Inflammatory macrophage treated with lipopolysaccharide for 1 hour (primary cell): ENCODE results near the gene TAS1R3.

Source experiments
- DNase-seq, 2 donors: peaks; one replicate each; pipeline ENCODE4 v3.0.0-alpha.2; 2020 to 2022

The TAS1R3 gene

DNA sequence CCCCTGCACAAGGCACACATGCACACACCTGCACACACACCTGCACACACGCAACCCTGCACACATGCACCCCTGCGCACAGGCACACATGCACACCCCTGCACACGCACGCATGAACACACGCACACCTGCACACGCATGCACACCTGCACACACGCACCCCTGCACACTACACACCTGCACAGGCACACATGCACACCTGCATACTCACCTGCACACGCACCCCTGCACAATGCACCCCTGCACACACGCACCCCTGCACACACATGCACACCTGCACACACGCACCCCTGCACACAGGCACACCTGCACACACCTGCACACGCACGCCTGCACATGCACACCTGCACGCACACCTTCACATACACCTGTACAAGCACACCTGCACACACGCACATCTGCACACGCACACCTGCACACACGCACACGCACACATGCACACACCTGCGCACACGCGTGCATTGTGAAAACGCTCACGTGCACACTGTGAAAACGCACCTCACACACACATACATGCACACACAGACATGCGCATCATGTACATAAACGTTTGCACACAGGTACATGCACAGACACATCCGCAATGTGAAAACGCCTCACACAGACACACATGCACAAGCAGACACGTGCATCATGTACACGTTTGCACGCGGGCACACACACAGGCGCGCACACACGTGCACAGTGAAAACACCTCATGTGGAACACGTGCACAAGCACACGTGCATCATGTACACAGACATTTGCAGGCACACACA lies 9.9 kb downstream of the TAS1R3 start:
- no peak for DNase-seq

DNA sequence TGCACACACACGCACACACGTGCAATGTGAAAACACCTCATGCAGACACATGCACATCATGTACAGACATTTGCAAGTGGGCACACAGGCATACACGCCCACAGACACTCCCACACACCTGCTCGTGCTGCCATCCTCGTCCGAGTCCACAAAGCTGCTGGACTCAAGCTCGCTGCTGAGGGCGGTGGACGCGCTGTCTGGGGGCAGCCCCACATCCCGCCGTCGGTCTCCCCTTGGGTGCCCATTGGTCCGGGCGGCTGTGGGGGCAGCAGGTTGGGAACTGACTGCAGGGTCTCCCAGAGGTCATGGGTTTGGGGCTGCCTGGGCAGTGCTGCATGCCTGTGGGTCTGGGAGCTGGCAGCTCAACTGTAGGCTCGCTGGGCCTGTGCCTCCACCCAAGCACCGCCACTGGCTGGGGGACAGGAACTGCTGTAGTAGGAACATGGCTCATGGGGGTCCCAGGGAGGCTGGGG lies 10.5 kb downstream of the TAS1R3 start:
- DNase-seq: no peak

DNA sequence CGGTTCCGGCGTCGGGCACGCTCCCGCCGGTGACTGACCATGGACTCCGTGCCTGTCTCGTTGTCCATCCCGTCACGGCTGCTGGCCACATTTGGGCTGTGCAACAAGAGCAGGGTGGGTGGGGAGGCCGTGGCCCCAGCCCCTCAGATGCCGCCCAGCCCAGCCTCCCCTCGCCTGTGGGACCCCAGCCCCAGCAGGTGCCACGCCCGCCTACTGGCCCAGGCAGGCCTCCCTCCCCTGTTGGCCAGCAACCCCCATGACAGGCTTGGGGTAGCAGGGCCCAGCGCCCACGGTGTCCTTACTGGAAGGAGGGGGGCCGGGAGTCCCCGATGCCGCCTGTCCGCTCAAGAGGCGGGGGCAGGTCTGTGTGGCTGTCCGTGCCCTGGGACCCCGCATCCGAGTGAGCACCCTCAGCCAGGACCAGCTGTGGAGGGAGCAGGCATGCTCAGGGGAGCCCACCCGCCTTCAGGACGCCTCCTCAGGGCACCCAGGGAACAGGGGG lies 11.0 kb downstream of the TAS1R3 start:
- no peak for DNase-seq

DNA sequence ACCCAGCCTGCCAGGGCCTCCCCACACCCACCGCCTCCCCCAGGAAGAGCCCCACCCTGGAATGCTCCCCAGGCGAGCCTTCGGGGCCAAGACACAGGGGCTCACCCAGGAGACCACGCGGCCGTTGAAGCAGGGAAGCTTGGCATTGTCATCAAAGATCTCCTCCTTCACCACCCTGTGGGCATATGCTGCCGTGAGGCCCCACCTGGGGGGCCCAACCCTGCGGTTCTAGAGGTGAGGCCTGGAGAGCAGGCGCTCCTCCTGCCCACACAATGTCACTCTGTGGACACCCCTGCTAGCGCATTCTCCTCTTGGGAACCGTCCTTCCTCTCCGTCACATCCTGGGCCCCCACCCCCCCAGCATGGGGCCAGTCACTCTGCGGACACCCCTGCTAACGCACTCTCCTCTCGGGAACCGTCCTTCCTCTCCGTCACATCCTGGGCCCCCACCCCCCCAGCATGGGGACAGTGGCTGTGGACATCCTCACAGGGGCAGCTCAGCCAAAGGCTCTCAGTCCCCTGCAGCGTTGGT lies 11.6 kb downstream of the TAS1R3 start:
- no peak for DNase-seq

DNA sequence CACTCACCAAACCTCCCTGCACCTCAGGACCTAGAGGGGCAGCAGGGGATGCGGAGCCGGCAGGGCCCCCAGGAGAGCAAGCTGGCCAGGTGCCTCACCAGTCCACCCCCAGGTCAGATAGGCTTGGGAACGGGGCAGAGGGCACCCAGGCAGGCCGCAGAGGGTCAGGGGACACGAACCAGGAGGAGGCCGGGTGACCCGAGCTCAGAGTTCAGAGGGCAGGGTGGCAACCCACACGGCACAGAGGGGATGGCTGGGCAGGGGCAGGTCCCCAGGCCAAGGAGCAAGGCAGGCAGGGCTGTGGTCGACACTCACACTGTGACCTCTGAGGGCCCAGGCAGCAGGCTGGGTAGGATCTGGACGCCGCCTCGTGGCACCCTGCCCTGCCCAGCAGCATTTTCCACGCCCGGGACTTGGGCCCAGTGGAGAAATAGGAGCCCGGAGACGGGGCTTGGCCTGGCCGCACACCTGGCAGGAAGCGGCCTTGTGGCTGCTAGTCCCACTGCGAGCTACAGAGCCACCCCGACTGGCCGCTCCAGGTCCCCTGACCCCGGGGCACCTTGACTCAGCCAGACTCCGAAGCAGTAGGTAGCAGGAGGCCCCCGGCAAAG lies 12.8 kb downstream of the TAS1R3 start:
- no peak for DNase-seq

DNA sequence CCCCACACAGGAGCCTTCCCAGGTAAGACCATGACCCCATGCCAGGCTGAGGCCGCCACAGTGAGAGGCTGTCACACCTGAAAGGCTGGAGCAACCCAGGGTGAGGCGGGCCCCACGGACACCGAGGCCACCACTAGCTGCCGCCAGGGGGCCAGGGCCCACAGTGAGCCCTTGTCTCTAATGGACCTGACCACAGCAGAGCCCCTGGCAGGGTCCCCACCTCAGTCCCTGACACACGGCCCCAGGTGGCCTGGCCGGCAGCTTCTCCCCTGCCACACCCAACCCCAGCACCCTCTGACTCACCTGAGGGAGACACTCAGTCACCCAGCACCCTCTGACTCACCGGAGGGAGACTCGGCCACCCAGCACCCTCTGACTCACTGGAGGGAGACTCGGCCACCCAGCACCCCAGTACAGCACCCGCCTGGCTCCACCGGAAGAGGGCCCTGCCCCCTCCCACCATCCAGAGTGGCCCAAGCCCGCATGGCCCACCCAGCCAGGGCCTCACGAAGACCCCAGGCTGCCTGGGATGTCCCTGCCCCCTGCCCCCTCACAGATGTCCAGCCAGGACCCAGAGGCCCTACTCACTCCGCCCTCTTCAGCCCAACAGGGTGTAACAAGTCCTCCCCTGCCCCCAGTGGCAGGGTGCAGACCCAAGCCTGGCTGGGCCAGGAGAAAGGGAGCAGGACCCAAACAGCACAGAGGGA lies 13.7 kb downstream of the TAS1R3 start:
- peak in 1 of 2 donors; percentile 25 for DNase-seq

DNA sequence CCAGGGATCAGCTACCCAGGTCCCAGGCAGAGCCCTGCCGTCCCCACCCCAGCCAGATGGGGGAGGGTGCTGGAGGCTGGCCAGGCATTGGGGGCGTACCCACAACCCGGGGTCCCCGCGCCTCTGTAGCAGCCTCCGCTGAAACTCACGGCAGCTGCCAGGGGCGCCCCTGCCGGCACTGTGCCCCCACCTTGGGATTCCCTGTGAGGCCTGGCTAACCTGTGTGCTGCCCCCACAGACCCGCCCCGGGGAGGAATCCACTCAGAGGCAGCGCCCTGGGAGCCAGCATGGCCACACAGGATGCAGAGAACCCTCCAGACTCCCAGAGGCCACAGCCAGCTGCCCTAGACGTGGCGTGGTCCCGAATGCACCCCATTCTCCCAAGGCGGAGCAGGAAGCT lies 14.3 kb downstream of the TAS1R3 start:
- DNase-seq: no peak

DNA sequence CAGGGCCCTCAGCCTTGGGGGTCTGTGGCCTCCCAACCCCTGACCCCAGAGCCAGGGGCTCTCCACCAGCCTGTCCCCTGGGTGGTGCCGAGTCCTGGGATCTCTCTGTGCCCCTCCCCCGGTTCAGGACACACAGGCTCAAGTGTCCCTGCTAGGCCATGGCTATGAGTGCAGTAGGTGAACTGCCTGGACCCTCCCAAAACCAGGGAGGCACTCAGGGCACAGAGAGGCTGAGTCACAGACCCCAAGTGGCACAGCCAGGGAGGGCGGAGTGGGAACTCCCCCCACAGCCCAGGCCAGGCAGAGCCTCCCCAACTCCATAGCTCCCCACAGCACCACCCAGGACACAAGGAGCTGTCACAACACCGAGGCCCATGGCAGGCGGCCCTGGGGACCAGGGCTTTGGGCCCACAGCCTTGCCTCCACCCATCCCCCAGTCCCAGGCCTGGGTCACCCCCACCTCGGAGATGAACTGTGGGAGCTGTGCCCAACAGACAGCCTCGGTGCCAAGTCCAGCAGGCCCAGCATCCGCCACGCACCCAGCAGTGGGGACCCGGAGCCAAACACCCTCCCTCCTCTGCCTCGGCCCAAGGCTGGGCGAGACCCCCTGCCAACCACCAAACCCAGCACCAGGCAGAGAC lies 14.9 kb downstream of the TAS1R3 start:
- no peak for DNase-seq

DNA sequence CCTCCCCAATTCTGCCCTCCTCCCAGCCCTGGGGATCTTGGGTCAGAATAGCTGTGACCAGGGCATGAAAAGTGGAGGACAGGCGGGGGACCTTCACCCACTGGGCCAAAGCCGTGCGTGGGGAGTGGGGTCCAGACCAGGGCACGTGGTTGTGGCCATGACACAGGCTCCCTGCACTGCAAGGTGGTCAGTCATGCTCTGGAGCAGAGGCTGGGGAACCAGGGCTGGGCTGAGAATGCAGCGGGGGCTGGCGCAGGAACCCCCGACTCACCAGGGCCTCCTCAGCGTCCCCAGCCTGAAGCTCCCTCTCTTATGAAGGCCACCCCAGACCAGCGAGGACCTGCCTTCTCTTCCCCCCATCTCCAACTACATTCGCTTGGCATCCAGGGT lies 15.4 kb downstream of the TAS1R3 start:
- no peak for DNase-seq

DNA sequence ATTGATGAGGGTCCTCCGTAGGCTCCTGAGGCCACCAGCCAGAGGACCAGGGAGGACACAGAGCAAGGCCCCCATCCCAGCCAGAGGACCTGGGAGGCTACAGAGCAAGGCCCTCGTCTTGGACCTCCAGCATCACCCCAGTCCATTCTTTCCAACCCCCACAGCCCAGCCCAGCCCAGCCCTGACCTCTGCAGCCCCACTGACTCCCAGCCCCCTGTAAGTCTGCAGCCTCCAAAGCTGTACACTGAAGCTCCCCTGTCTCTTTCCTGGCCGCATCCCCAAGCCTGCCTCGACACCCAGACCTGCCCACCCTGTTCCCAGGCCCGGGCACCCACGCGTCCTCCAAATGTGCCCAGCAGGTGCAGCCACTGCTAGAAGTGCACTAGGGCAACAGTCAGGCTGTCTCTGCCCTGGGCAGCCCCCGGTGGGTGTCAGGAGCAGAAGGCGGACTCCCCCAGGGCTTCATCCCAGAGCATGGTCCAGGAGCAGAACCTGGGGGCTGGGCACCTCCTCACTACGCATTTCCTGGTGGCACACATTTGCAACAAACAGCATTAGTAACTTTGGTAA lies 16.0 kb downstream of the TAS1R3 start:
- no peak for DNase-seq

DNA sequence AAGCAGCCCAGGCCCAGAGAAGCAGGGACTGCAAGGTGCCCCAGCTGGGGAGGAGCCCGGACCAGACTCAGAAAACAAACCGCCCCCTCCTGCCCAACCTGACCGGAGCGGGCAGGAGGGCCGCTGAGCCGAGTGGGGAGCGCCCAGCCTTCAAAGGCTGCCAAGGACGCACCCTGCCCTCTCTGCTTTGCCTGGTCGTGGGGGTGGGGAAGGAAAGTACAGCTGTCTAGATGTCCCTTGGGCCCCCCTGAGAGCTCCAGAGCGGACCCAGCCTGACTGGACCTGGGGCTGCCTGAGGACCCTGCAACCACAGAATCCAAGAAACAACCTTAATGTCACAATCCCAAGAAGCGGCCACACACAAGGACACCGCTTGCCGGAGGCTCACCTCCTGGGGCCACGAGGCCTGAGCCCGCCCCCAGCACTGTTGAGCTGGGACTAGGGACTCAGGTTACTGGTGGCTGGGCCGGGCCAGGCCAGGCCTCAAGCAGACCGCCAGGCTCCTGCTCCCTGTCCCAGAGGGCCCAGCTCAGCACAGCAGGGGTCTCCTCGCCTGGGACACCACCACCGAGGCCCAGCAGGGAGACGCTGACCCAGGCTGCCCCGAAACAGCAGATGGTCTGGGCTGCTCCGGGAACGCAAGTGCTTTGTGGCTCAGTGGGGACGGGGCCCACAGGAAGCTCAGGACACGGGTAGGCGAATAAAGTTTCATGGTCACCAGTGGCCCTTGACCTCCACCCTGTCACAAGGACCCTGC lies 16.8 kb downstream of the TAS1R3 start:
- DNase-seq: no peak

DNA sequence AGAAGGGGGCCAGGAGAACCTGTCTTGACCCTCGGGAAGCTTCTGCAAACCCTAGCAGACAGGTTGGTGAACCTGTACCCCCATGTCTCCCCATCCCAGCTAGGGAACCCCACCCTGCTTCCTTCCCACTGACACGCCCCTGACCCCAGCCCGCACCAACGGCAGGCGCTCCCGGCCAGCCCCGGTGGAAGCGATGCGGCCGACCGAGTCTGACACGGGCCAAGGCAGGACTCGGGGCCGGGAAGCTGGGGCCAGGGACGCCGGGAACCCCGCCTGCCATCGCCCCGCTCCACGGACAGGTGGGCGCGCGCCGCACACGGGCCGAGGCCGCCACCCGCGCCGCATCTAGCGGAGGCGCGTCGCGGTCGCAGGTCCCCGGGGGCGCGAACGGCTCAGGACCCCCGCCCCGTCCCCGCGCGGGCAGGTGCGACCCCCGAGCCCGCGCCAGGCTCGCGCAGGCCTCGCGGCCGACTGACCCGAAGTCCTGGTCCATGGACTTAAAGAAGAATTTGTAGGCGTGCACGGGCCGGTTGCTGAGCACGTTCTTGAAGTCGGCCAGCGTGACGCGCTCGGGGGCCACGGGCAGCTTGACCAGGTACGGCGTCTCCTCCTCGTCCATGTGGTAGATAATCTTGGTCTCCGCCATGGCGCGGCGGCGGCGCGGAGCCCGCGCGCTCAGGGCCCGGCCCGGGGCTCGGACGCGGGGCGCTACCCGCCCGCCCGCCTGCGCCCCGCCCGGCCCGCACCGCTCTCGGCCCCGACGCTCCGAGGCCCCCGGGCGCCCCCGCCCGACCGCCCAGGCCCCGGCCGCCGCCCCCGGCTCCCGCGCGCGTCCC lies 17.6 kb downstream of the TAS1R3 start:
- peak in 1 of 2 donors; percentile 4 for DNase-seq

DNA sequence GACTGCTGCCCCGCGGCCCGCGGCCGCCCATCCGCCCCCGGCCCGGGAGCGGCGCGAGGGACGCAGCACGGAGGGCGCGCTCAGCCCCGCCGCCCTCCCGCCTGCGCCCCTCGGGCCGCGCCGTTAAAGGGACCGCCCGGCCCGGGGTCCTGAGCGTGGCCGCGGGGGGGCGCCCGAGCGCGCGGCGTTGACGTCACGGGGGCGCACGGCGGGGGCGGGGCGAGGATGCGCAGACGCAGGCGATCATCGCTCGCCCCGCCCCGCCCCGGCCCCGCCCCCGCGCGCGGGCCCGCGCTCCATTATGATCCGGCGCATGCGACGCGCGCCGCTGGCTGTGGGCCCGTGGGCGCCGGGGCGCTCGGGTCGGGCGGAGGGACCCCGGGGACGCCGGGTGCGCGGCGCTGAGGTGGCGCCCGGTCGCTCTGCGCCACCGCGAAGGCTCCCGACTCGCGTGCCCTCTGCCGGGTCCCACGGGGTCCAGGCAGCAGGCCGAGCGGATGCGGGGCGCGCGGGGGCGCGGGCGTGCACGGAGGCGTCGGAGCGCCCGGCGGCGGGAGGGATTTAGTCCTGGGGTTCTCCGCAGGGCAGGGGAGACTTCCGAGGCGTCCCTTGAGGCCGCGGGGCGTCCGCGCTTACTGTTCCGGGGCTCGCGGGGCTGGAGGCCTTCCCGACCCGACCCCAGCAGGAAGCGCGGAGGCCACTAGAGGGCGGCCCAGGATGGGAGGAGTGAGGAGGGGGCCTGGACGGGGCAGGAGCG lies 18.4 kb downstream of the TAS1R3 start, which contains the start of gene DVL1:
TSS of gene DVL1 (minus strand) at position 163 of the 757 bp plus-strand sequence. CDS start 353 bp downstream, outside the sequence.
- peak; percentile 37 to 67 for DNase-seq

DNA sequence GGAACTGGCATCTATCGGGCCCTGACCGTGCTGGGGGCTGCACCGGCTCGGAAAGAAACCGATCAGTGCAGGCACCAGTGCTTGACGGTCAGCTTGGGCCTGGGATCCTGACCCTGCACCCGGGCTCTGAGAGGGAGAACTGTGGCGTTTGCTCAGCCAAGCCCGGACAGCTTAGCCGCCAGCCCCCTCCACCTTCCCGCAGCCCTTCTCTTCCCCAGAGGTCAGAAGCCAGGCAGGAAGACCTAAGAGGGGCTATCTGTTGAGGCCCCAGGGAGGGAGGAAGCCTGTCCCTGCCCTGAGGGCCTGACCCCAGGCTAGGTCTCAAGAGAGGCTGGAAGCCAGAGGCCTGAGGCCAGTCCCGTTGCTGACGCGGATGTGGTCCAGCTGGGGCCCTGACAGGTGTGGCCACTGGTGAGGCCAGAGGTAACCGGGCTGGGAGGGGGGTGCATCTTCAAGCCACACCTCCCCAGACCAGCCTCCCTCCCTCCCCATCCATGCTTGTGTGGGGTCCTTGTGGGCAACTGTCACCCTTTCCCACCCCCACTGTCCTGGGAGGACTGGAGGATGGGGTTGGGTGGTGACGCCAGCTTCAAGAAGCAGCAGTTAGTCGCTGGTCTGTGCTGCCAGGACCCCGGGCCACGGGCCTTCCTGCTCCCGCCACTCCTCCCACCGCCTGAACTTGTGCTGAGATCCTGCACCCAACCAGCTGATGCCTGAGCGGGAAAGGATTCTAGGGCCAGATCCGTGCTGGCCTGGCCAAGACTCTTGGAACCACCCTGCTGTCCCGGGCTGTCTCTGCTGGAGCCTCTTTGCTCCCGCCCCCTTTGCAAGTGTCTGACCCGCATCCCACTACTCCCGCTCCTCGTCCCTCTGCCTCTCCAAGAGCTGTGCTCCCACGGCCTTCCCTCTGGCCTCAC lies 20.7 kb downstream of the TAS1R3 start:
- DNase-seq: no peak

DNA sequence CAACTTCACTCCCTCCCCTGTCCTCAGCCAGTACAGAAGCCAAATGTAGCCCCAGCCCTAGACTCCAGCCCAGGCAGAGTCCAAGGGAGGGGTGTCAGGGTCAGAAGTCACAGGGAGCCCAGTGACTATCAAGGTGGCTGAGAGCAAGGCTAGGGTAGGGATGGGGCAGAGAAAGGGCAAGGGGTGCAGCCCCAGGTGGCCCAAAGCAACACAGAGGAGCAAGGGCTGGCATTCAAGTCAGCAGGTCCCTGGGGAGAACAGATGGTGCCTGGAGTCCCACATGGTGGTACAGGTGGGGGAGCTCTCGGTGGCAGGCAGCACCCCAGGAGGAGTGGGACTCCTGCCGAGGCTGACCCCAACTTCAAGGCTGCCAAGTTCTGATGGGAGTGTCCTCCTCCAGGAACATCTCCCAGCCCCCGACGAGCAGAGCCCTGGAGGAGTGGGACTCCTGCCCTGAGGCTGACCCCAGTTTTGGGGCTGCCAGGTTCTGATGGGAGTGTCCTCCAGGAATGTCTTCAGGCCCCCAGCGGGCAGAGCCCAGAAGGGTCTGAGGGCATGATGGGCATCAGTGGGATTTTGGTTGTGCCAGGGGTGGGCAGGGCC lies 21.8 kb downstream of the TAS1R3 start:
- no peak for DNase-seq

DNA sequence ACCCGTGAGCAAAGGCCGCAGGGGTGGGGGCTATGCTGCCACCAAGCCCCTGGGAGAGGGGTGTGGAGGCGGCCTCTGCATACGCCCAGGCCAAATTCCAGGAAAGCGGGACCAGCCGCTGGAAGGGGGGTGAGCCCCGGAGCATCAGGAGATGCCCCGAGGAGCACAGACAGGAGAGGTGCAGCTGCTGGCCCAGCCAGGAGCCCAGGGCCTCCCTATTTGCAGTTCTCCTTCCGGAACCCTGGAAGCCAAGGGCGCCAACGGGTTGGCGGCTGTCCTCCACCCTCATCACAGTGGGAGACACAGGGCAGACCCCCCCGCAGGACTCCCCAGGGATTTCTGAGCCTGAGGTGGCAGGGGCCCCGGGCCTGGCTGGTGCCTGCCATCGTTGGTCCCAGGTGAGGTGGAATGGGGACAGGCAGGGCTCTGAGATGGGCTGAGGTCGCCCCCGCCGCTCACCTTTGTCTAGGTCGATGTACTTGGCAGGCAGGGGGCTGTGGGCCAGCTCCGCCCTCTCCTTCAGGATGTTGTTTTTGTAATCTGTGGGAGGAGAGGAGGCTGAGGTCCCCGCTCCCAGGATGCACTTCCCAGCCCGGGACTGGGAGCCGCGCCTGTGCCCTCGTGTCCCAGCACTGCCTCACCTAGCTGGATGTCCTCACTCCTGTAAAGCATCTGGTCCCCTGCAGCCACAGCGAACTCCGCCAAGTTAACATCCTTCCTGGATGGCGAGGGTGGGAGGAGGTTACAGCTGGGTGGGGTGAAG lies 22.5 kb downstream of the TAS1R3 start:
- DNase-seq: no peak
